Ramos (cell line): ENCODE data around the gene CAMSAP2.

Experiments
- in situ Hi-C: fragments of 300-500 bp; cut with MboI; formaldehyde crosslinking; loops from one replicate; pipeline ENCODE4 v1.14.3; 2022; ENCODE audit warnings: low sequenced_read_pairs; ENCODE audit not compliant: unreplicated experiment

The CAMSAP2 gene

GRCh38 chr1:200738327-200738948 lies at the start of gene CAMSAP2:
Gene CAMSAP2, plus strand, starts transcription at chr1:200738893. Its CDS starts 935 bp downstream, at chr1:200739828.
- in situ Hi-C loops, result no loop called here

GRCh38 chr1:200692316-200692715 lies 46.4 kb upstream of the CAMSAP2 start:
- in situ Hi-C loops, result no loop called here

DNA sequence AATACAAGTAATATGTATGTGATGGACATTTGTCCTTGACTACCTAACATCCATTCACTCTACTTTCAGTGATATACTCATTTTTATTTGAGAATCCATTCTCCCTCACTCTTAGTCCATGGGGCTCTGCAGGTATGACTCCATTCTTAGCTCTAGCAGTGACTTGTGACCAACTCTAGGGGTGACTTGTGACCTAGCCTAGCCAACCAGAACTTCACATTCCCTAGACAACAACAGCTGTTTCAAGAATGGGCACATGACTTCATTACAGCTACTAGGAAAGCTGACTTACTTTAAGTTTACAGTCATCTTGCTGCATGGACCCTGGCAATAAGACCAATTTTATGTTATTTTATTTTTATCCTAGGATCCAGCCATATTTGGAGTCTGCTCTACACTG lies 45.4 kb upstream of the CAMSAP2 start:
- in situ Hi-C loops, result no loop called here

DNA sequence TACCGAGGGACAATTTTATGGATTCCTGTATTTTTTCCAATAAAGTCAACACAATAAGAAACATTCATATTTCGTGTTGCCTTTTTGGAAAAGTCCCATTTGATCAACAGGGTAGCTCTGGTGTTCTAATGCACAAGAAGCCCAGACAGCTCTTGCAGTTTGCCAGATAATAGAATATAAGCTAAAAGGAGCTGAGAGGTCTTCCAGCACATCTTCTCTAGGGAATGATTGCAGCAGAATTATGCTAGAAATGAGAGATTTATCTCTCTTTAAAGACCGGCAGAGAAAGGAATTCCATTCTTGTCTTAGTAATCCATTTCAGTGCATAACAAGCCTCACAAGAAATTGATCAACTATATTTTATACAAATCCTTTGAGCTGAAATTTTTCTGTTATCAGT lies 44.0 kb upstream of the CAMSAP2 start:
- in situ Hi-C loops, result no loop called here

GRCh38 chr1:200699871-200700270 lies 38.8 kb upstream of the CAMSAP2 start:
- in situ Hi-C loops, result no loop called here

DNA sequence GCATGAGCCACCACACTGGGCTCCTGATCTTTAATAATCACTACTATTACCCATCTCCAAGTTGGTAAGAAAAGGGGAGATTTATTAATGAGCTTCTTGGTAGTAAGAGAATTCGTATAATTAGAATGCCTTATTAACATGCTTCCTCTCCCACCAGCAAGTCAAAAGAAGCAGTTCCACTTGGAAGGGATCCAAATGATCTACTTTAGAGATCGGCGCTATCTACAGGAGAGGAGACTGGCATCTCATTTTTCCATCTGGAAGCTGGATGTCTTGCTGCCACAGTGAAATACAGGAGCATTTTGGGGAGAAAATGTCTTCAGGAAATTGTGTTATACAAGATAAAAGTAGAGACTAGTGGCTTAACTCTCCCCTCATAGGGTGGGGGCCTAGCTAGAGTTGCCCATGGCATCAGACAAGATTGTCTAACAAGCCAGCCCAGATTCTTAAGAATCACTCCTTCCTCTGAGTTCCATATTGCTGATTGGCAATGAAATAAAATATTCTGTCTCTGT lies 33.6 kb upstream of the CAMSAP2 start:
- in situ Hi-C loops, result no loop called here

- in situ Hi-C loops, result no loop called here
Measured at GRCh38 chr1:200706111-200706814, 32.4 kb upstream of the CAMSAP2 start.

DNA sequence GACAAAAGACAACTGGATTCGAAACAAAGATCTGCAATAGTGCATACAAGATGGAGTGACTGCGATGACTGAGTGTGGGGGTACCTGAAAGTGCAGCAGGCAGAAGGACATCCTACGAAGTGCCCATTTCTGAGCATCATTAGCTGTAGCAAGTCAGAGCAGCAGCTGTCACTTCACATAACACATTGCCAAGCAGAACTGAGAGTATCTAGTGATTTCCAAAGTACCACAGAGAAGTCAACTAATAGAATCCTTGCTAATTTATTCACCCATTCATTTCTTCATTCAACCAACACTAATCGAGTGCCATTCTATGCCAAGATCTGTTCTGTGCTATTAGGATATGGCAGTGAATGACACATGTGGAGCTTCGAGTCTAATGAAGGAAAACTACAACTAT lies 31.6 kb upstream of the CAMSAP2 start:
- in situ Hi-C loops, result no loop called here

DNA sequence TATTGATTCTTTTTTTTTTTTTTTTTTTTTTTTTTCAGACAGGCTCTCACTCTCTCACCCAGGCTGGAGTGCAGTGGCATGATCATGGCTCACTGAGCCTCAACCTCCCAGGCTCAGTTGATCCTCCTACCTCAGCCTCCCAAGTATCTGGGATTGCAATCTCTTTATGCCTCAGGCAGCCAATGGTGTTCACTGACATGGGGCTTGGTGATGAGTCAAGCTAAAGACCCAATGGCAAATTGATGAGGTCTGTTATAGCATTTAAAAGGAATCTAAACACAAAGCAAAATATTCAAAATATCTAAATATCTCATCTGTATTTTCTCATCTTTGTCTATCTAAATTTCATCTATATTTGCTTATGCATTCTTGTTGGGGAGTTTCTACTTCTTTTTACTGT lies 30.5 kb upstream of the CAMSAP2 start:
- in situ Hi-C loops, result no loop called here

GRCh38 chr1:200708769-200709168 lies 29.9 kb upstream of the CAMSAP2 start:
- in situ Hi-C loops, result no loop called here

- in situ Hi-C loops, result no loop called here
Measured at GRCh38 chr1:200710166-200710565, 28.5 kb upstream of the CAMSAP2 start.

DNA sequence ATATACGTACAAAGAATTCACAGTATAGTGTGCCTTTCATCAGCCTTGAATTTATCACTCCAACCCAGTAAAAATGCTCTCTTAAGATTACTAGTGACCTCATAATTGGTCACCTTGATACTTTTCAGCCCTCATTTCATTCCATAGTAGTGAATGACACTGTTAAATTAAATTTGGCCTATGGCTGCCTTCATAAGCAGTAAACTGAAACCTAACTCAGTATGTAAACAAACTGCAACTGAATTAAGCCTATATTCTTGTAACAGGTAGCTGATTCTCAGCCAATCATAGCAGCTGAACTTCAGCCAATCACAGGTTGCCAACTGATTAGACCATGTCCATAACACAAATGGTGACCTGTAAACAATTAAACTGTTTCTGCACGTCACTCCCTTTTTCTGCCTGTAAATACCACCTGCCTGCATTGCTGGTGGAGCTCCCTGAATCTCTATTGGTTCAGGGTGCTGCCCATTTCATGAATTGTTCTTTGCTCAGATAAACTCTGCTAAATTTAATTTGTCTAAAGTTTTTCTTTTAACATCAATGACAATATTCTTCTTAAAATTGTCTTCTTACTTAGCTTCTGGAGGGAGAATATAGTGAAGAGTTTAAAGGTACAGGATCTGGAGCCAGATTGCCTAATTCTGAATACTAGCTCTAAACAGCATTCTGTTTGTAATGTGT lies 24.0 kb upstream of the CAMSAP2 start:
- in situ Hi-C loops, result no loop called here

DNA sequence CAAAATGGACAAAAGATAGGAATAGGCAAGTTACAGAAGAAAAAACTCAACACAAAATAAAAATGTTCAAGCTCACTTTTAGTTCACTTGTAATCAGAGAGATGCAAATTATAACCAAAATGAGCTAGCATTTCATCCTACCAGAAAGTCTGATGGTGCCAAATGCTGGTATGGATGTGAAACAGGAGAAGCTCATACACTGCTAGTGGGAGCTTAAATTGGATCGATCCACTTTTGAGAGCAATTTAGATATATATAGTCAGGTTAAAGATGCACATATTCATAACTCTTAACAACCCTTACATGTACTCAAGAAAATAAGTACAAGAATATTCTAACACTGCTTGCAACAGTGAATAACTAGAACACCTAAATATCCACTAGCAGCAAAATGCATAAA lies 18.5 kb upstream of the CAMSAP2 start:
- in situ Hi-C loops, result no loop called here

DNA sequence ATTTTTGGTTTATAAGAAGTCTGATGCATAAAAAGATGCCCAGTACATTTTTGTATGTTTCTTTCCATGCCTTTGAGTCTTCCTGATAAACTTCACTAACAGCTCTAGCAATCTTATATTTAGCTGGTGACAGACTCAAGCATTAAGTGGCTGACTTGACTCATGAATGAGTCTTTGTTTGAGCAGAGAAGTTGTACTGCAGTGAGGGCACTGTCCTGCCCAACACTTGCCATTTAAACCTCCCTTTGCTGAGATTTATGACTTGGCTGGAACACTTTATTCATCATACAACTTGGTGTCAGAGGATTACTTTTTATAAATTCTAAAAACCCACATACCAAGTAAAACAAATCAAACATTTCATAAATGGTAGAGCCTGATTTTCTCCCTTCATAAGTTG lies 14.6 kb upstream of the CAMSAP2 start:
- in situ Hi-C loops, result no loop called here

GRCh38 chr1:200727257-200727656 lies 11.4 kb upstream of the CAMSAP2 start:
- in situ Hi-C loops, result no loop called here

DNA sequence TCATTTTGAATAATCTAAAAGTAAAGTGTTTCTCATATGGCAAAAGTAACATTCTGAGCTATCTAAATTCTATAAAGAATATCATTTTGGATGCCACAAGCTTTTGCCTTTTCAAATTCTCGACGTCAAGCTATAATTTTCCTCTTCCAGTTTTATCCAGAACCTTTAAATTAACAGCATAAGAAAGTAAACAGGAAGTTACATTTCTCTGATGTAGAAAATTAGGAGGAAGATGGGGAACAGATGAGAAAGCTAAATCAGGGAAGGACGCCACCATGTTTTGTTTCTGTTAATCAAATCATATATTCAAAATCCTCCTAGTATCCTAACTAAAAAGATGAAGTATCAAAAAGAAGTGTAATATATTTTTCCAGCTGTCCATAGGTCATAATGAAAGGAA lies 8.8 kb upstream of the CAMSAP2 start:
- in situ Hi-C loops, result no loop called here

- in situ Hi-C loops, result no loop called here
Measured at GRCh38 chr1:200731654-200732332, 6.9 kb upstream of the CAMSAP2 start.

GRCh38 chr1:200732438-200732837 lies 6.3 kb upstream of the CAMSAP2 start:
- in situ Hi-C loops, result no loop called here

- in situ Hi-C loops, result no loop called here
Measured at GRCh38 chr1:200733907-200734306, 4.8 kb upstream of the CAMSAP2 start.

DNA sequence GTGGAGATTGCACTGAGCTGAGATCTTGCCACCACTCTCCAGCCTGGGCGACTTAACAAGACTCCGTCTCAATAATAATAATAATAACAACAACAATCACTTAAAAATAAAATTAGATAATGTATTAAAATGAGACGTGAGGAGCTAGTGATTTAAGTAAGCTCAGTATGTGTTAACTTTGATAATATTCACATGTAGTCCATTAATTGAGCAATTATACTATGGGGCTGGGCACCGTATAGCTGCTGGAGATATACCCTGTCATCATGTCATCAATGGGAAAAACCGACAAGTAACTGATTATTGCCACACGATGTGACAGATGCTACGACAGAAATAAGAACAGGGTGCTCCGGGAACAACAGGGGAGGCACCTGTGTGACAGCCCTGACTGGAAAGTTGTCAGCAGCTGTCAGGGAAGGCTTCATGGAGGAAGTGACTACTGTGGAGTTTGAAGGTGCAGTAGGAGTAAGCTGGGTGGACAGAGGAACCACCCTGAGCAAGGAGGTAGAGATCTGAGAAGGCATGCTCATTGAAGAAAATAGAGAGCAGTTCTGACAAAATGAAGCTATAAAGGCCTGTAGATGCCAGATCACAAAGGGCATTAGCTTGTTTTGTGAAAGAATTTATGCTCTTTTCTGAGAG lies 924 bp upstream of the CAMSAP2 start:
- in situ Hi-C loops, result no loop called here
